Left cardiac atrium (tissue), 4 donors: ENCODE data around the gene ANTKMT. TPM values are rescaled to one million over a fixed set of nuclear protein-coding genes. Genes with fewer than 3 reads are reported as not detected.
A peak's percentile ranks its signal among the peaks of the same experiment; 100 is the strongest.

Experiments
- ATAC-seq, 2 donors: fragments of 200-7000 bp; cut with Tn5 transposase; one replicate each; pipeline ENCODE4 v1.9.1; 2020; ENCODE audit warnings: mild to moderate bottlenecking in 2 of 2, moderate library complexity in 2 of 2
- DNase-seq: peaks from one replicate; pipeline ENCODE4 v3.0.0-alpha.2; 2020
- intact Hi-C, 2 donors: fragments of 100-400 bp; cut with DNase I; formaldehyde crosslinking; loops; one replicate each; pipeline versions ENCODE4 v1.14.1 to v1.15.1; 2022 to 2023
- microRNA-seq, 2 donors: library from miRNA; unstranded; fragments of <30 nt; microRNA quantifications; one replicate each; pipeline ENCODE4 v1.2.0, GENCODE V29; 2020
- total RNA-seq, 2 donors: library from RNA; stranded (reverse); fragmentation: NEBNext Ultra II Directional; extraction: Animal tissue kit (Norgen Biotek cat#: 25700); gene quantifications; one replicate each; pipeline ENCODE4 v1.2.1, GENCODE V29; 2021
- donor health status: DM: no; HTN: yes; CAD: no.
- donor health status: DM: no; HTN: yes; CAD: no; lungs with severe emphysema.
- donor health status: DM: yes; HTN: yes; CAD: no.
- donor health status: Dilated cardiomyopathy.

Gene ANTKMT
- total RNA-seq, 2 donors from 2014 or later = 32.5 to 36.8 TPM

DNA sequence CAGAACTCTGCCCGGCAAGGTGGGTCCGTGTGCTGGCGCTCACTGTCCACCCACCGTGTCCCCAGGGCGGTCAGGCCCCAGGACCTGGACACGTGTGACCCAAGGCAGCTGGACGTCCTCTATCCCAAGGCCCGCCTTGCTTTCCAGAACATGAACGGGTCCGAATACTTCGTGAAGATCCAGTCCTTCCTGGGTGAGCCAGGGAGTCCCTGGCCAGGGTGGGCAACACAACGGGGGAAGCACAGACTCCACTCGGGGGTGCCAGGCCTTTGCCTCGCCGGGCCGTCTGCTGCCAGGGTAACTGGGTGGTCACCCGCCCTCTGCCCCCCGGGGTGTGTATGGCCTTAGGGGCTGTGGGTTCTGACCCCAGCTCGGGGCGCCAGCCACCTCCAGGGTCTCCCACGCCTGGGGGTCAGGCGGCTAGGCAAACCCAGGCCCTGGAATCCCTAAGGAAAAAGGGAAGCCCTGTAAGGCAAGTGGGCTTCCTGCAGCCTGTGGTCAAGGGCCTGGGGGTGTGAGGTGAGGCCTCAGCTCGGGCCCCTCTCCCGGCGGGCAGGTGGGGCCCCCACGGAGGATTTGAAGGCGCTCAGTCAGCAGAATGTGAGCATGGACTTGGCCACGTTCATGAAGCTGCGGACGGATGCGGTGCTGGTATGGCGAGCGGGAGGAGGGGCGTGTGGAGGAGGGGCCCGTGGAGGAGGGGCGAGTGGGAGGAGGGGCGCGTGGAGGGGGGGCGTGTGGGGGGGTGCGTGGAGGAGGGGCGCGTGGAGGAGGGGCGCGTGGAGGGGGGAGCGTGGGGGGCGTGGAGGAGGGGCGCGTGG, 46.1 kb downstream of the ANTKMT start:
- intact Hi-C loops = no loop called here
- DNase-seq (no peak), ATAC-seq (no peak)

DNA sequence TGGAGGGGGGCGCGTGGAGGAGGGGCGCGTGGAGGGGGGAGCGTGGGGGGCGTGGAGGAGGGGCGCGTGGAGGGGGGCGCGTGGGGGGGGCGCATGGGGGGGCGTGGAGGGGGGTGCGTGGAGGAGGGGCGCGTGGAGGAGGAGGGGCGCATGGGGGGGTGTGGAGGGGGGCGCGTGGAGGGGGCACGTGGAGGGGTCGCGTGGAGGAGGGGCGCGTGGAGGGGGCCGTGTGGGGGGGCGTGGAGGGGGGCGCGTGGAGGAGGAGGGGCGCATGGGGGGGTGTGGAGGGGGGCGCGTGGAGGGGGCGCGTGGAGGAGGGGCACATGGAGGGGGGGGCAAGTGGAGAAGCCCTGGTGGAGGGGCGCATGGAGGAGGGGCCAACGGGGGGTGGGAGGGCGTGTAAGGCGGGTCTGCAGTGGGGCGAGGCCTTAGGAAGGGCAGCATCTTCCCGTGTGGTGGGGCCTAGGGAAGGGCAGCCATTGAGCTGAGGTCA, 46.8 kb downstream of the ANTKMT start:
- no peak for DNase-seq
- ATAC-seq = no peak
- intact Hi-C loops = no loop called here

DNA sequence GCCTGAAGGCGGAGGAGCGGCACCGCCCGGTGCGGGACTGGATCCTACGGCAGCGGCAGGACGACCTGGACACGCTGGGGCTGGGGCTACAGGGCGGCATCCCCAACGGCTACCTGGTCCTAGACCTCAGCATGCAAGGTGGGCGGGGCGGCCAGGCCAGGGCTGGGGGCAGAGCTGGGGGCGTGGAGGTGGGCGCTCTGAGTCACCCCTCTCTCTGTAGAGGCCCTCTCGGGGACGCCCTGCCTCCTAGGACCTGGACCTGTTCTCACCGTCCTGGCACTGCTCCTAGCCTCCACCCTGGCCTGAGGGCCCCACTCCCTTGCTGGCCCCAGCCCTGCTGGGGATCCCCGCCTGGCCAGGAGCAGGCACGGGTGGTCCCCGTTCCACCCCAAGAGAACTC, 47.5 kb downstream of the ANTKMT start:
- ATAC-seq = no peak
- intact Hi-C loops = no loop called here
- no peak for DNase-seq

DNA sequence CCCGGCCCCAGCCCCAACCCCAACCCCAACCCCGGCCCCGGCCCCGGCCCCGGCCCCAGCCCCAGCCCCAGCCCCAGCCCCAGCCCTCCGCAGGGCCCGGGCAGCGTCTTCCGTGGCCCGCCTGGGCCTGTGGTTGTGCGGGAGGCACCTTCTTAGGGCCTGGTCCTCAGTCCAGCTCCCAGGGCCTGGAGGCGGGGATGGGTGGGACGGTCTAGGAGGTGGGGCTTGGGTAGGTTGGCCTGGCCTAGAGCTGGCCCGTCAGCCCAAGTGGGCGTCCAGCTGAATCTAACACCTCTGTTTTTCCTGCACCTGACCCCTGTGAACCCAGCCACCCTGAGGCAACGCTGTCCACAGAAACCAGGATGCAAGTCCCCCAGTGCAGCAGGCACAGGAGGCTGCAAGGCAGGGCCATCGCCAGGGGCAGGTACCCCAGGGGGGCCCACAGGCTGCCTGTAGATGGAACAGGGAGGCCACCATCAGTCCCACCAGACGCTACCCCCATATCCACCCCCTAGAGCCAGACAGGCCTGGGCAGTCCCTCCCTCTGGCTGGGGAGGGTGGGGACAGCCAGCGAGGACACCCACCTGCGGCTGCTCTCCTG, 48.3 kb downstream of the ANTKMT start:
- intact Hi-C loops = no loop called here
- ATAC-seq = peak in 1 of 2 donors; percentile 15

DNA sequence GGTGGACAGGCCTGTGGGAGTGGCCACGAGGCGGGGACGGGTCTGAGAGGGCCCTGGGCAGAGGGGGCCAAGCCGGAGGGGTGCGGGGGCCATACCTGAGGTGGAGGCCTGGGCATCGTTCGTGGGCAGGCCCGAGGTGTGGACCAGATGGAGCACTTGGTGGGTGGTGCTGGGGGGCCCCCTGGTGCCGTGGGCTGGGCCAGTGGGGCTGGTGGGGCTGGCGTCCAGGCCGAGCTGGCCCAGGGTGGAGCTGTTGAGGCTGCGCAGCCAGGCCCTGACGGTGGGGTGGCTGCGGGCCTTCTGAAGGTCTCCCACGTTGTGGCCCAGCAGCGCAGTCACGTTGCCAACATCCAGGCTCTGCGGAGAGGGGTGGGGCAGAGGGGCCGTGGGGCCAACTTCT, 49.0 kb downstream of the ANTKMT start:
- DNase-seq (no peak), ATAC-seq (peak in 1 of 2 donors; percentile 6)
- intact Hi-C loops = no loop called here

More for the DNA sequence above, 48.3 kb downstream of the ANTKMT start:
- no peak for DNase-seq

DNA sequence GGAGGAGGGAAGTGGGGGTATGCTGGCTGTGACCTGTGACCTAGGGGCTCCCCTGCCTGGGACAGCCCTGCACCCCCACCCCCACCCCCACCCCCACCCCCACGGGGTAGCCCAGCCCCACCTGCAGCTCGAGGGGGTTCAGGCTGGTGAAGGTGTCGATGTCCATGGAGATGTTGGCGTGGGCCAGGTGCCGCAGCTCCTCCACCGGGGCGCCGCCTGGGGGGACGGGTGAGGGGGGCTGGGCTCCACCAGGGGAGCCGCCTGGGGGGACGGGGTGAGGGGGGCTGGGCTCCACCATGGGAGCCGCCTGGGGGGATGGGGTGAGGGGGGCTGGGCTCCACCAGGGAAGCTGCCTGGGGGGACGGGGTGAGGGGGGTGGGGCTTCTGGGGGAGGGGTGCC, 49.5 kb downstream of the ANTKMT start:
- DNase-seq (no peak), ATAC-seq (no peak)
- intact Hi-C loops = no loop called here

Small RNAs within 50 kb of the gene (microRNA-seq; reads per million reads assigned to microRNA genes)
- 0 reads per million in 2 donors for gene MIR662

Other genes with a start within 250 kb of the ANTKMT start
- 10 to 100 TPM; 19.2 to 25.8 TPM for gene CAPN15, start 193.4 kb upstream of the ANTKMT start, total RNA-seq
- gene PRR35, start 160.8 kb upstream of the ANTKMT start, total RNA-seq = not detected
- under 1 TPM; 0.10 to 0.97 TPM for gene NHLRC4, start 154.1 kb upstream of the ANTKMT start, total RNA-seq
- gene PIGQ, start 151.2 kb upstream of the ANTKMT start, total RNA-seq = 10 to 100 TPM; 19.1 to 21.3 TPM
- gene RAB40C, start 131.1 kb upstream of the ANTKMT start, total RNA-seq = 10 to 100 TPM in 1 of 2 donors, 1 to 10 TPM in 1; 9.9 to 13.5 TPM
- gene WFIKKN1, start 90.2 kb upstream of the ANTKMT start, total RNA-seq = under 1 TPM; 0.21 to 0.50 TPM
- 10 to 100 TPM; 42.8 to 61.8 TPM for gene METTL26, start 84.8 kb upstream of the ANTKMT start, total RNA-seq
- 100 to 1,000 TPM in 1 of 2 donors, 10 to 100 TPM in 1; 92.8 to 117 TPM for gene MCRIP2, start 79.3 kb upstream of the ANTKMT start, total RNA-seq
- 10 to 100 TPM in 1 of 2 donors, 1 to 10 TPM in 1; 9.6 to 15.5 TPM for gene WDR90, start 71.8 kb upstream of the ANTKMT start, total RNA-seq
- 100 to 1,000 TPM in 1 of 2 donors, 10 to 100 TPM in 1; 73.8 to 106 TPM for gene RHOT2, start 53.0 kb upstream of the ANTKMT start, total RNA-seq
- 1 to 10 TPM; 1.2 TPM for gene RHBDL1, start 45.5 kb upstream of the ANTKMT start, total RNA-seq
- 100 to 1,000 TPM in 1 of 2 donors, 10 to 100 TPM in 1; 89.1 to 101 TPM for gene STUB1, start 40.7 kb upstream of the ANTKMT start, total RNA-seq
- 10 to 100 TPM; 45.5 to 48.9 TPM for gene JMJD8, start 36.8 kb upstream of the ANTKMT start, total RNA-seq
- 1 to 10 TPM; 8.2 TPM for gene WDR24, start 30.7 kb upstream of the ANTKMT start, total RNA-seq
- 1 to 10 TPM in 1 of 2 donors, under 1 TPM in 1; 0.32 to 1.0 TPM for gene FBXL16, start 15.3 kb upstream of the ANTKMT start, total RNA-seq
- 10 to 100 TPM; 53.7 to 56.8 TPM for gene METRN, start 6.0 kb upstream of the ANTKMT start, total RNA-seq
- gene CCDC78, start 5.3 kb downstream of the ANTKMT start, total RNA-seq = under 1 TPM; 0.50 to 0.56 TPM
- gene HAGHL, start 6.0 kb downstream of the ANTKMT start, total RNA-seq = 10 to 100 TPM; 12.0 to 15.8 TPM
- 10 to 100 TPM; 22.6 to 23.3 TPM for gene CIAO3, start 19.9 kb downstream of the ANTKMT start, total RNA-seq
- gene MSLN, start 39.6 kb downstream of the ANTKMT start, total RNA-seq = 10 to 100 TPM; 12.6 to 13.0 TPM
- gene RPUSD1, start 67.2 kb downstream of the ANTKMT start, total RNA-seq = 10 to 100 TPM; 11.1 to 11.4 TPM
- gene CHTF18, start 67.5 kb downstream of the ANTKMT start, total RNA-seq = 1 to 10 TPM; 4.7 to 8.8 TPM
- gene GNG13, start 79.6 kb downstream of the ANTKMT start, total RNA-seq = not detected
- 10 to 100 TPM; 11.9 to 12.0 TPM for gene LMF1, start 249.8 kb downstream of the ANTKMT start, total RNA-seq